GM18873 (cell line): ENCODE results near the gene FAM131C.

Source experiments
- ATAC-seq: cut with Tn5 transposase; IDR thresholded peaks from one replicate; pipeline ENCODE4 v1.9.1; 2021; ENCODE audit warnings: mild to moderate bottlenecking, moderate library complexity, moderate number of reproducible peaks; ENCODE audit not compliant: unreplicated experiment, low FRiP score

Gene FAM131C

GRCh38 chr1:16018749-16019643 is 54.5 kb downstream of the FAM131C start:
- no peak for ATAC-seq

GRCh38 chr1:16018308-16018707 is 55.1 kb downstream of the FAM131C start:
- ATAC-seq = no peak

- no peak for ATAC-seq
Observed at GRCh38 chr1:16017461-16018303, 55.8 kb downstream of the FAM131C start, which contains the start of gene HSPB7. Gene HSPB7, minus strand, starts transcription at chr1:16018043. Its CDS starts 80 bp downstream, at chr1:16017963.

- no peak for ATAC-seq
Observed at GRCh38 chr1:16017076-16017460, 56.4 kb downstream of the FAM131C start.

- no peak for ATAC-seq
Observed at GRCh38 chr1:16015960-16016901, 57.2 kb downstream of the FAM131C start.

- ATAC-seq = no peak
Observed at GRCh38 chr1:16015491-16015890, 58.0 kb downstream of the FAM131C start.

- ATAC-seq = no peak
Observed at GRCh38 chr1:16014509-16015482, 58.7 kb downstream of the FAM131C start.

GRCh38 chr1:16013908-16014258 is 59.6 kb downstream of the FAM131C start:
- no peak for ATAC-seq

GRCh38 chr1:16013220-16013907 is 60.1 kb downstream of the FAM131C start:
- no peak for ATAC-seq

GRCh38 chr1:16012590-16013219 is 60.7 kb downstream of the FAM131C start:
- ATAC-seq = no peak

- no peak for ATAC-seq
Observed at GRCh38 chr1:16011936-16012589, 61.4 kb downstream of the FAM131C start.

GRCh38 chr1:16010837-16011236 is 62.6 kb downstream of the FAM131C start:
- no peak for ATAC-seq

GRCh38 chr1:16009678-16010077 is 63.8 kb downstream of the FAM131C start:
- ATAC-seq = no peak

GRCh38 chr1:16009030-16009460 is 64.4 kb downstream of the FAM131C start:
- ATAC-seq = no peak
